ENCODE results near the gene TEX50.
"Not testable (repeated sequence)": the region's sequence is repeated elsewhere in the genome, so short reads cannot be mapped to it uniquely, and the experiment has no call there.

The TEX50 gene

DNA sequence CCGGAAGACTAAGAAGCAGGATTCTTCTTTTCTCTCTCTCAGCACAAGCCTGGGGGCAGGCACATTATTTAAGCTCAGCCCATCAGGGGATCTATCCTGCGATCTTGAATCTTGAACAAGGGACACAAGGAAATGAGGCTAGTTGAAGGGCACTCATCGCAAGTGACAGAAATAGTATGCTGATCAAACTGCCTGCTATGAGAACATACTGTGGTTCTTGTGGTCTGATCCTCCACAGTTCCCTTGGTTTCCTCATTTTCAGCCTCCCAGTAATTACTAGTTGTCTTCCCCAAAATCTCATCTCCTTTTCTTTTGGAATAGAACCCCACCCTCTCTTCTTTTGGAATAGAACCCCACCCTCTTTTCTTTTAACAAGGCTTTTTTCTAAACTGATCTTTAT lies 28.0 kb downstream of the TEX50 start:
- no peak for DNase-seq

DNA sequence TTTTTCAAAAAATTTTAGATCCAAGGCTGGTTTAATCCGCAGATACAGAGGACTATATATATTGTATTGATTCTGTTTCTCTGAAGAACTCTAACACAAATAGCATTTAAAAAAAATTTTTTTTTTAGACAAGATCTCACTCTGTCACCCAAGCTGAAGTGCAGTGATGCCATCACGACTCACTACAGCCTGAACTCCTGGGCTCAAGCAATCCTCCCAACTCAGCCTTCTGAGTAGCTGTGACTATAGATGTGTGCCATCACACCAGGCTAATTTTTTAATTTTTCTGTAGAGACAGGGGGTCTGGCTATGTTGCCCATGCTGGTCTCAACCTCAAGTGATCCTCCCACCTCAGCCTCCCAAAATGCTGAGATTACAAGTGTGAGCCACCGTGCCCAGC lies 31.5 kb downstream of the TEX50 start:
- no peak for DNase-seq

DNA sequence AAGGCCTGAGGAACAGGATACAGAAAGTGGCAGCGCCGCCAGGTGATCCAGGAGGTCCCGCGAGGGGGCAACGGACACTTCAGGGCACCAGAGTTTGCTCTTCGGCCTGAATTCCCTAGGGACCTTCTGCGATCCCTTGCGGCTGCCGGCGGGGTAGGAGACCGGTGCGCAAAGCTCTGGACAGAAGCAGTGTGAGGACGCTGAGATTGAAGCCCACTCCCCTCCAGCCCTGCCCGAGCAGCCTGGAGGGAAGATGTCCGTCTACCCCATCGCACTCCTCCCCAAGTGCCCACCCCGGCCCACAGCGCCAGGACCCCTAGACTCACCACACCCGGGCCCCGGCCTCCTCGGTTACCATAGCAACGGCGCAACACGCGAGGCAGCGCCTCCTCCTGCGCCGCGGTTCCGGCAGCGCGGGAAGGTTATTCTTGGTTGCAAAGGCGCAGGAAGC lies 34.4 kb downstream of the TEX50 start, which contains the start of gene ANKRD45:
TSS of gene ANKRD45 (minus strand) at position 361 of the 451 bp plus-strand sequence. CDS start 10,433 bp downstream, outside the sequence.
- no peak for DNase-seq

DNA sequence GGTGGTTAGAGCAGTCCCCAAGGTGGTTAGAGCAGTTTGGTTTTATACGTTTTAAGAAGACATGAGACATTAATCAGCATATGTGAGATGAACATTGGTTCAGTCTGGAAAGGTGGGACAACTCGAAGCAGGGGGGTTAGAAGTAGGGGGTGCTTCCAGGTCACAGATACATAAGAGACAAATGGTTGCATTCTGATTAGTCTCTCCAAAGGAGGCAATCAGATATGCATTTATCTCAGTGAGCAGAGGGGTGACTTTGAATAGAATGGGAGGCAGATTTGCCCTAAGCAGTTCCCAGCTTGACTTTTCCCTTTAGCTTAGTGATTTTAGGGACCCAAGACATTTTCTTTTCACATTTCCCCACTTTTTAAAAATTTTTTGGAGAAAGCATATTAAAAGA lies 39.4 kb downstream of the TEX50 start:
- not testable (repeated sequence) for DNase-seq

DNA sequence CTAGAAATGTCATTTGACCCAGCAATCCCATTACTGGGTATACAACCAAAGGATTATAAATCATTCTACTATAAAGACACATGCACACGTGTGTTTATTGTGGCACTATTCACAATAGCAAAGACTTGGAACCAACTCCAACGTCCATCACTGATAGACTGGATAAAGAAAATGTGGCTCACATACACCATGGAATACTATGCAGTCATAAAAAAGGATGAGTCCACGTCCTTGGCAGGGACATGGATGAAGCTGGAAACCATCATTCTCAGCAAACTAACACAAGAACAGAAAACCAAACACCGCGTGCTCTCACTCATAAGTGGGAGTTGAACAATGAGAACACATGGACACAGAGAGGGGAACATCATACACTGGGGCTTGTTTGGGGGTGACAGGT lies 45.0 kb downstream of the TEX50 start:
- DNase-seq: not testable (repeated sequence)

DNA sequence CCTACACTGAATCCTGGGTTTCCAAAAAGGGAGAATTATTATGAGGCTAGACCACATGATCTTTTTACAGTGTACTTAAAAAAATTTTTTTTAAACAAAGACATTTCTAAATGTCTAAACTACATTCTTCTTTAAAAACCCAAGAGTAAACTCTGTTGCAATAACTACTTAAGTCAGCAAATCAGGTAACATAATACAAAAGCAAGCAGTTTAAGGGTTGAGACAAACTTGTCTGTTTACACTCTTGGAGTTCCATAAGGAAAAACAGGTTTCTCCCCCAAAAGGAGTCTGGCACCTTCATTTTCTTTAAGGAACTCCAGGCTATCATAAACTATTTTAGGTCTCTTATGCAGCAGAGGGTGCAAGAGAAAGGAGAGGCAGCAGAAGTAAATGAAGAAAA lies 47.0 kb downstream of the TEX50 start:
- DNase-seq: no peak

- not testable (repeated sequence) for DNase-seq
These were observed 48.7 kb downstream of the TEX50 start for GRCh38 chr1:173683838-173684237.

GRCh38 chr1:173685121-173685520 lies 50.0 kb downstream of the TEX50 start:
- DNase-seq: not testable (repeated sequence)
